ENCODE results near the gene ANTKMT.

ANTKMT gene

DNA sequence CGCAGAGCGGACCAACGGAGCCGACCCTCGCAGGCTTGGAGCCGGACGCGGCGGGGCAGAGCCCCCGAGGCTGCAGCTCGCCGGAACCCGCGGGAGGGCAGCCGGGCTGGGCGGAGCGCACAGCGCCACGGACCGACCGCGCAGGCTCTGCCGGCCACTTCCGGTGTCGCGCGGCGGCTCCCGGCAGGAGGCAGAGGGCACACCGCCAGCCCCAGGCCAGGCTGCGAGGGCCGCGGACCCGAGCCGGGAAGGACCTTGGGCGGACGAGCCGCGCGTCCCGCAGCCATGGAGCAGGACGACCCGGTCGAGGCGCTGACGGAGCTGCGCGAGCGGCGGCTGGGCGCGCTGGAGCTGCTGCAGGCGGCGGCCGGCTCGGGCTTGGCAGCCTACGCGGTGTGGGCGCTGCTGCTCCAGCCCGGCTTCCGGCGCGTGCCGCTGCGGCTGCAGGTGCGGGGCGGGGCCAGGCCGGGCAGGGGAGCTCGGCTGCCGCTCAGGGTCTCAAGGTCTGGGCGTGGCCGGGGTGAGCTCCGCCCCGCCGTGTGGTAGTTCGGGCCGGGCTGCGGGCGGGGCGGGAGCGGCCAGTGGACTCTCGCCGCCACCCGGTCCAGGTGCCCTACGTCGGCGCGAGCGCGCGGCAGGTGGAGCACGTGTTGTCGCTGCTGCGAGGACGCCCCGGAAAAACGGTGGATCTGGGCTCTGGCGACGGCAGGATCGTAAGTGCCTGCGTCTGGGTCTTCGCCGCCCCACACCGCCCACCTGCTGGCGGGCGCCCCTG, at the start of gene ANTKMT:
Gene ANTKMT (plus strand): TSS at position 157 of the 775 bp plus-strand sequence. CDS start 129 bp downstream, at position 286.
- peak; percentile 80 for DNase-seq (ENCODE audit: low read depth)

DNA sequence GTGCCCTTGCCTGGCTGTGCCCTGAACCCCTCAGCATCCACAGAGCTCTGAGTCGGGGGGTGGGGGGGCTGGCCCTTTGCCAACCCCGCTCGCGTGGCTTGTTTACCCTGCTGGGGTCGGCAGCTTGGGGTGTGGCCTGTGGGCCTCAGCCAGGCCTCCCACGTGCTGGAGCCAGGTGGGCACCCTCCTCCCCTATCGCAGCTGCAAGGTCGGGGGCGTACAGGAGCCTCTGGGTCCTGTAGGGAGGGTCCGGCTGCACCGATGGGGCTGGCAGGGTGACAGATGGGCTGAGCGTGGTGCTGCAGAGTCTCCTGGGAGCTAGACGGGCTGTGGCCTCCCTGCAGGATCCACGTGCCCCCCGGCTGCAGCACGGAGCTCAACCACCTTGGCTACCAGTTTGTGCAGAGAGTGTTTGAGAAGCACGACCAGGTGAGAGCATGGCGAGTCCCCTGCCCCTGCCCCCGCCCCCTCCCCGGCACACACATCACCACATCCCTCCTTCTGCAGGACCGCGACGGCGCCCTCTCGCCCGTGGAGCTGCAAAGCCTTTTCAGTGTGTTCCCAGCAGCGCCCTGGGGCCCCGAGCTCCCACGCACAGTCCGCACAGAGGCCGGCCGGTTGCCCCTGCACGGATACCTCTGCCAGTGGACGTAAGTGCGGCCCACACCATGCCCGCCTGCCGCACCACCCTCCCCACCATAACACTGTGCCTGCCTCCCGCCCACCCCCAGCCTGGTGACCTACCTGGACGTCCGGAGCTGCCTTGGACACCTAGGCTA, 49.4 kb upstream of the ANTKMT start:
- DNase-seq (ENCODE audit: low read depth) = no peak

- DNase-seq (ENCODE audit: low read depth) = no peak
Measured at GRCh38 chr16:672371-672770, 48.6 kb upstream of the ANTKMT start.

GRCh38 chr16:672851-673250, 48.1 kb upstream of the ANTKMT start:
- no peak for DNase-seq (ENCODE audit: low read depth)

GRCh38 chr16:673399-673991, 47.5 kb upstream of the ANTKMT start:
- DNase-seq (ENCODE audit: low read depth) = no peak

- DNase-seq (ENCODE audit: low read depth) = no peak
Measured at GRCh38 chr16:674214-674881, 46.6 kb upstream of the ANTKMT start.

DNA sequence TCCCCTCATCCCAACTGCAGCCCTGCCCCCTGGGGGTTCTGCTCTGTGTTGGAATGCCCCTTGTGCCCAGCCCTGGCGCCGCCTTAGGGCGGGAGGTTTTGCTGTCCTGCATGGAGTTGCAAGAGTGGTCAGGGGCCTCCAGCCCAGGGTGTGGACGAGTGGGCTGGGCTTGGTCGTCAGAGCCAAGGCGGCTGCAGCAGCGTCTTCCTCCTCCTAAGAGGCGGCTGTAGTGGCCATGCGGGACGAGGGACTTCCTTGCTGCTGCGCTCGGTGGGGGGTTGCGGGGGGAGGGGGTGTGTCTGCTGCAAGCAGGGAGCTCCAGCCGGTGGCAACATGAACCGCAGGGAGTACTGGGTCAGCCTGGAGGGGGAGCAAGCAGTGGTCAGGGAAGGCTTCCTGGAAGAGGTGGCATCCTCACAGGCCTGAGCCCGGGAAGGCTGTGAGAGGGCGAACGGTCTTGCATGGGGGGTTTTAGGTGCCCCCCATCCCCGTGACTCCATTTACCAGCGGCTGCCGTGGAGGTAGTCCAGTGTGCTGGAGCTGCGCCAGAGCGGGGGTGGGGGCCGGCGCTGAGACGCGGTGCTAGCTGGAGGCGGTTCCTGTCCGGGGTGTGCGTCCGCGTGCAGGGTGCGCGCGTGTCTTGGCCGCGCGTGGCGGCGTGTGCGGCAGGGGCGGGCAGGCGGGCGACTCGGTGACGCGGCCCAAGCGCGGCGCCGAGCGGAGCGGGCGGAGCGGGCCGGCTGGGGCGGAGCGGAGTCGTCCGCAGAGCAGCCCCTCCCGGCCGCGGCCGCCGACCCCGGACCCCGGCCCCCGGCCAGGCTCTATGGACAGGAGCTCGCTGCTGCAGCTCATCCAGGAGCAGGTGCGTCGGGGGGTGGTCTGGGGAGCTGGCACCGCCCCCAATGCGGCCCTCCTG, 45.7 kb upstream of the ANTKMT start, which contains the start of gene RHBDL1:
Gene RHBDL1 (plus strand): TSS at position 704 of the 916 bp plus-strand sequence. CDS start 120 bp downstream, at position 824.
- DNase-seq (ENCODE audit: low read depth) = peak; percentile 53

DNA sequence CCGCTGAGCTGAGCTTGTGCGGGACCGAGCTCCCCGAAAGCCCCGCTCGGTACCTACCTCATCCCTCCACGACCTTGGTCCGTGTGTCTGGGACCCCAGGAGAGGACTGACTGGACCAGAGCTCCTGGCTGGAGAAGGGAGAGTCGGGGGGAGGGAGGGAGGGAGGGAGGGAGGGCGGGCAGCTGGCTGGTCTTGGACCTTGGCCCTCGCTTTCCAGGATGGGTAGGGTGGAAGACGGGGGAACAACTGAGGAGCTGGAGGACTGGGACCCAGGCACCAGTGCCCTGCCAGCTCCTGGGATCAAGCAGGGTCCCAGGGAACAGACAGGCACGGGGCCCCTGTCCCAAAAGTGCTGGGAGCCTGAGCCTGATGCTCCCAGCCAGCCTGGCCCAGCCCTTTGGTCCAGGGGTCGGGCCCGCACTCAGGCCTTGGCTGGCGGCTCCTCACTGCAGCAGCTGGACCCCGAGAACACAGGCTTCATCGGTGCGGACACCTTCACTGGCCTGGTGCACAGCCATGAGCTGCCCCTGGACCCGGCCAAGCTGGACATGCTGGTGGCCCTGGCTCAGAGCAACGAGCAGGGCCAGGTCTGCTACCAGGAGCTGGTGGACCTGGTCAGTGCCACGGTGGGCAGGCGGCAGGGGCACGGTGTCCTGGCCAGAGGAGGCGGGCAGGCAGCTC, 44.9 kb upstream of the ANTKMT start:
- DNase-seq (ENCODE audit: low read depth) = no peak

DNA sequence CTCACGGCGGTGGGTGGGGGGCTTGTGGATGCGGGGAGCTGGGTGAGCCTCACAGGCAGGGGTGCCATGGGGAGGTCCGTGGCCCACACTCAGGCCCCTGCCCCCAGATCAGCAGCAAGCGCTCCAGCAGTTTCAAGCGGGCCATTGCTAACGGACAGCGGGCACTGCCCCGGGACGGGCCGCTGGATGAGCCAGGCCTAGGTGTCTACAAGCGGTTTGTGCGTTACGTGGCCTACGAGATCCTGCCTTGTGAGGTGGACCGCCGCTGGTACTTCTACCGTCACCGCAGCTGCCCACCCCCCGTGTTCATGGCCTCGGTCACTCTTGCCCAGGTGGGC, 44.4 kb upstream of the ANTKMT start:
- DNase-seq (ENCODE audit: low read depth) = no peak

DNA sequence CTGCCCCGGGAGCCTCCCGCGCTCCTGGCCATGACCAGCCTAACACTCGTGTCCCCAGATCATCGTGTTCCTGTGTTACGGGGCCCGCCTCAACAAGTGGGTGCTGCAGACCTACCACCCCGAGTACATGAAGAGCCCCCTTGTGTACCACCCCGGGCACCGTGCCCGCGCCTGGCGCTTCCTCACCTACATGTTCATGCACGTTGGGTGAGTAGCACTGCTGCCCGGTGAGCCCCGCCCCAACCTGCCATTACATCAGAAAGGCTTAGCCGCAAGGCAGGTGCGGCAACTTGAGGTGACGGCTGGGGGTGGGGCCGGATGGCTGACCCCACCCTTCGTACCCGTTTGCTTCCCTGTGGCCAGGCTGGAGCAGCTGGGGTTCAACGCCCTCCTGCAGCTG, 44.0 kb upstream of the ANTKMT start:
- no peak for DNase-seq (ENCODE audit: low read depth)

- DNase-seq (ENCODE audit: low read depth) = no peak
Measured at GRCh38 chr16:677316-678190, 43.4 kb upstream of the ANTKMT start.

DNA sequence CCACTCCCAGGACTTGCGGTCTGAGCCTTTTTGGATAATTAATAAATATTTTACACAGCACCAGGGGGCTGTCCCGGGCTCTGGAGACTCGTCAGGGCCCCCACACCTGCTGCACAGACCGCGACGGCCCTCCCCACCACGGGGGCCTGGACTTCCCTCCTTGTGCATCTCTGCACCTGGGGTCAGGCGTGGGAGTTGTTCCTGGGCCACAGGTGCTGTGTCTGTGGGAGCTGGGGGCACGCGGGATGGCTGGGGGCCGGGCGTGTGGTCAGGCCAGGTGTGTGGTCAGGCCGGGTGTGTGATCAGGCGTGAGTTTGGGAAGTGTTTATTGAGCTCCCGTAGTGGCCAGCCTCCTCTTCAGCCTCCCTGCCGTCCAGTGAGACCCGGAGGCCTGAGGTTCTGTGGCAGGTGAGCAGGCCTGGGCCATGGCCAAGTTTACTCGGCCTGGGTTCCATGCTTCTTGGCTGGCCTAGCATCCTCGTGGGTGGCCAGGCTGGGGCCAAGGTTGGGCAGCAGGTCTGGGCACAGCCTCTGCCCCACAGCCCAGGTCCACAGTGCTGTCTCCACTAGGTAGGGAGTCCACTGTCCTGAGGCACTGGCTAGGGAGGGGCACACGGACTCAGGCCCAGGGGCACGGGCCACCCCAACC, 42.6 kb upstream of the ANTKMT start:
- DNase-seq (ENCODE audit: low read depth) = no peak

DNA sequence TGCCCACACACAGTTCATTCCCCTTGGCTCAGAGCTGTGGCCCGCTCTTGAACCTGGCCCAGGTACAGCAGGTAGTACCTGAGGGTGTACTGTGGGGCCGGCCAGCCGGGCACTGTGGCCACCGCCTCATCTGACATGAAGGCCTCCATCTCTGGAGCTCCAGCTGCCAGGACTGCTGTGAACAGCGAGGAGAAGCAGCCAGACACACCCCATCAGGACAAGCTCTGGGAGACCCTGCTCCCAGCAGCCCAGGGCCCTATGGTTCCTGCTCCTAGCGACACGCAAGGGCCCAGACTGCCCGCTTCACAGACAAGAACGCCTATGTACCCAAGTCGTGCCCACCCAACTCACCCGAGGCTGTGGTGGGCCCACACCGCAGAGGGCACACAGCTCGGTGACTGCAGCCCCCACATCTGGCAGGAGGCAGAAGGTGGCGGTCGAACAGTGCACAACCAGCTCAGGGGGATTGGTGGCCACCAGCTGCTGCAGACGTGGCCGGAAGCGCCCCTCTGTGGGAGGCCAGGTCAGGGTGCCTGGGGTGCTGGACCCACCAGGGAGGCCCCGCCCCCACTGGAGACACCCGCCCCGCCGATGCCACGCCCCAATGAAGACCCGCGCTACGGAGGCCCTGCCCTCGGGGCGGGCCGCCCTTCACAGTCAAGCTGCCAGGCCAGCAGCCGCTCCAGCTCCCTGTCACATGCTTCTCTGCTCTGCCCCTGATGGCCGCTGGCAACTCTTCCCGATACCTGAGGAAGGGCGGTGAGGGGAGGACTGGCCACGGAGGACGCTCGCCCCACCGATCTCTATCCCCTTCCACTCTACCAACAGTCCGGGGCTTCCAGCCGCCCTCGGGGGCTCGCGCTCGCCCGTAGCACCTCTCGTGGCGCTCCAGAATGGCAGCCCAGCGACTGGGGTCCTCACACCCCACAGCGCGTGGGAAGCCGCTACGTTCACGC, 41.8 kb upstream of the ANTKMT start:
- DNase-seq (ENCODE audit: low read depth) = peak; percentile 64

- DNase-seq (ENCODE audit: low read depth) = peak; percentile 88
Measured at GRCh38 chr16:679814-680624, 40.9 kb upstream of the ANTKMT start, which contains the start of gene STUB1. TSS of gene STUB1 (plus strand) at chr16:680410. CDS start at chr16:680526, 116 bp downstream.

DNA sequence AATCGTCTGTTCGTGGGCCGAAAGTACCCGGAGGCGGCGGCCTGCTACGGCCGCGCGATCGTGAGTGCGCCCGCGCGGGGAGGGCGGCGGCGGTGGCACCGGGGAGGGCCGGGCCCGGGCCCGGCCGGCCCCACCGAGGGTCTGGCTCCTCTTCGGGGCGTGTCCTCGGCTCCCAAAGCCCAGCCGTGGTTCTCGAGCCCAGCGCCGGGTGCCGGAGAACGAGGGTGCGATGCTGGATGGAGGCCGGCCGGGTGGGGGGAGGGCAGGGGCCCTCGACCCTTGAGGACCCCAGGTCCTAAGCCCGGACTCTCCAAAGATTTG, 40.4 kb upstream of the ANTKMT start:
- no peak for DNase-seq (ENCODE audit: low read depth)

DNA sequence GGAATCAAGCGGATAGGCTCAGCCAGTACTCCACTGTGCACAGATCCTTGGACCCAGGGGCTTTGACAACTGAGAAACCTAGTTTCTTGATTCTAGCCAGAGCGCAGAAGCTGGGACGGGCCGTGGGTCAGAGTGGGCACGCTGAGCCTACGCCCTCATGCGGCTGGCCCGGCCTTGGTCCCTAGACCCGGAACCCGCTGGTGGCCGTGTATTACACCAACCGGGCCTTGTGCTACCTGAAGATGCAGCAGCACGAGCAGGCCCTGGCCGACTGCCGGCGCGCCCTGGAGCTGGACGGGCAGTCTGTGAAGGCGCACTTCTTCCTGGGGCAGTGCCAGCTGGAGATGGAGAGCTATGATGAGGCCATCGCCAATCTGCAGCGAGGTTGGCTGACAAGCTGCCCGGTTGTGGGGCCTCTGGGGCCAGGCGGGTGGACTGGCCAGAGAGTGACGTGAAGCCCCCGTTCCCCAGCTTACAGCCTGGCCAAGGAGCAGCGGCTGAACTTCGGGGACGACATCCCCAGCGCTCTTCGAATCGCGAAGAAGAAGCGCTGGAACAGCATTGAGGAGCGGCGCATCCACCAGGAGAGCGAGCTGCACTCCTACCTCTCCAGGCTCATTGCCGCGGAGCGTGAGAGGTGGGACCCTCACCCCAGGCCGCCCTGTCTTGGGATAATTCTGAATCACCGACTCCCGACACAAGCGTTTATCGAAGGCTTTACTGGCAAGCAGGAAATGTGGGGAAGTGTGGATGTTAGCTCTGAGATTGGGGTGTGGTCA, 39.8 kb upstream of the ANTKMT start:
- DNase-seq (ENCODE audit: low read depth) = peak; percentile 44
